ENCODE data around the gene NWD2.

DNA sequence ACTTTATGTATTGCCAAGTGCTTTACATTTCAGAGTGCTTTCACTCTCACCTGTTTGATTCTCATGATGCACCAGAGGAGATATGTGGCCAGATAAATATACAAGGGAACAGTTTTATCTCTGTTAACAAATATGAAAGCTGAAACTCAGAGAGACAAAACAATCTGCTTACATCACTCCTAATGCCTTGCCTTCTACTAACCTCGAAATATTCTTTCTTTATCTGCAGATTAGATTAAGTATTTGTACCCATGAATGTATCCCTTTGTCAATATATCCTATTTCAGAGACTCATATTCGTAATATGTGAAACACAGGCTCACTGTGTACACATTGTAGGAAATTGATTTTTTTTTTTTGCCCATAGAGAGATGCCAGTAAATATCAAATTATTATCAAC, 178.1 kb downstream of the NWD2 start:
- TF ChIP-seq, protein P1, sequence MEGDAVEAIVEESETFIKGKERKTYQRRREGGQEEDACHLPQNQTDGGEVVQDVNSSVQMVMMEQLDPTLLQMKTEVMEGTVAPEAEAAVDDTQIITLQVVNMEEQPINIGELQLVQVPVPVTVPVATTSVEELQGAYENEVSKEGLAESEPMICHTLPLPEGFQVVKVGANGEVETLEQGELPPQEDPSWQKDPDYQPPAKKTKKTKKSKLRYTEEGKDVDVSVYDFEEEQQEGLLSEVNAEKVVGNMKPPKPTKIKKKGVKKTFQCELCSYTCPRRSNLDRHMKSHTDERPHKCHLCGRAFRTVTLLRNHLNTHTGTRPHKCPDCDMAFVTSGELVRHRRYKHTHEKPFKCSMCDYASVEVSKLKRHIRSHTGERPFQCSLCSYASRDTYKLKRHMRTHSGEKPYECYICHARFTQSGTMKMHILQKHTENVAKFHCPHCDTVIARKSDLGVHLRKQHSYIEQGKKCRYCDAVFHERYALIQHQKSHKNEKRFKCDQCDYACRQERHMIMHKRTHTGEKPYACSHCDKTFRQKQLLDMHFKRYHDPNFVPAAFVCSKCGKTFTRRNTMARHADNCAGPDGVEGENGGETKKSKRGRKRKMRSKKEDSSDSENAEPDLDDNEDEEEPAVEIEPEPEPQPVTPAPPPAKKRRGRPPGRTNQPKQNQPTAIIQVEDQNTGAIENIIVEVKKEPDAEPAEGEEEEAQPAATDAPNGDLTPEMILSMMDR (optimal IDR thresholded peaks at IDR 0.05 in 1 of 3, IDR thresholded peaks at IDR 0.05 in 1 of 3, conservative IDR thresholded peaks at IDR 0.05 in 1 of 3; ENCODE audit: extremely low read depth in 1 of 3, insufficient read depth in 2 of 3, low read length in 3 of 3), result no peak
- TF ChIP-seq EZH2 (IDR thresholded peaks at IDR 0.05; ENCODE audit: low read length), result no peak

Data from keratinocyte (primary cell).